Measurements from ENCODE around the gene TFCP2. TPM values are rescaled to one million over a fixed set of nuclear protein-coding genes. Genes with fewer than 3 reads are reported as not detected.
A peak's percentile ranks its signal among the peaks of the same experiment; 100 is the strongest.
"Not testable (repeated sequence)": the region's sequence is repeated elsewhere in the genome, so short reads cannot be mapped to it uniquely, and the experiment has no call there.

Gene TFCP2
- 11.3 and 12.1 TPM in 2 replicates for total RNA-seq (2014; rRNA removed; shearing (Covaris generic))
- 24.2 and 27.2 TPM in 2 replicates for polyA plus RNA-seq (2015; cell fraction: cytosol; rRNA removed)
- polyA plus RNA-seq (2015; cell fraction: nucleus; rRNA removed): 17.4 and 41.3 TPM in 2 replicates

GRCh38 chr12:51172515-51173431 is at the start of gene TFCP2:
Gene TFCP2 (minus strand): TSS chr12:51173135. CDS start chr12:51172422, 713 bp downstream.
- in situ Hi-C loops (cut with HindIII; ENCODE audit: low pct_unique_long_range_greater_than_20kb, low sequenced_read_pairs): no loop called here
- DNase-seq (ENCODE audit: low read depth, low spot score): peak; percentile 98

- in situ Hi-C loops (cut with HindIII; ENCODE audit: low pct_unique_long_range_greater_than_20kb, low sequenced_read_pairs): no loop called here
- no peak for DNase-seq (ENCODE audit: low read depth, low spot score)
These were observed 49.5 kb upstream of the TFCP2 start for GRCh38 chr12:51222461-51222860.

- in situ Hi-C loops (cut with HindIII; ENCODE audit: low pct_unique_long_range_greater_than_20kb, low sequenced_read_pairs); DNase-seq (ENCODE audit: low read depth, low spot score): not testable (repeated sequence)
These were observed 46.9 kb upstream of the TFCP2 start for GRCh38 chr12:51219857-51220256.

GRCh38 chr12:51219322-51219721 is 46.4 kb upstream of the TFCP2 start:
- in situ Hi-C loops (cut with HindIII; ENCODE audit: low pct_unique_long_range_greater_than_20kb, low sequenced_read_pairs): no loop called here
- no peak for DNase-seq (ENCODE audit: low read depth, low spot score)

GRCh38 chr12:51218607-51219161 is 45.7 kb upstream of the TFCP2 start:
- no peak for DNase-seq (ENCODE audit: low read depth, low spot score)
- in situ Hi-C loops (cut with HindIII; ENCODE audit: low pct_unique_long_range_greater_than_20kb, low sequenced_read_pairs): no loop called here

- DNase-seq (ENCODE audit: low read depth, low spot score): peak; percentile 82
- in situ Hi-C loops (cut with HindIII; ENCODE audit: low pct_unique_long_range_greater_than_20kb, low sequenced_read_pairs): no loop called here
These were observed 45.2 kb upstream of the TFCP2 start, which contains the start of gene POU6F1 for GRCh38 chr12:51217968-51218606. Gene POU6F1 (minus strand): TSS chr12:51218062. CDS start chr12:51206836, 11,226 bp downstream.

GRCh38 chr12:51217133-51217967 is 44.4 kb upstream of the TFCP2 start:
- in situ Hi-C loops (cut with HindIII; ENCODE audit: low pct_unique_long_range_greater_than_20kb, low sequenced_read_pairs): no loop called here
- no peak for DNase-seq (ENCODE audit: low read depth, low spot score)

GRCh38 chr12:51216642-51217041 is 43.7 kb upstream of the TFCP2 start:
- in situ Hi-C loops (cut with HindIII; ENCODE audit: low pct_unique_long_range_greater_than_20kb, low sequenced_read_pairs): no loop called here
- no peak for DNase-seq (ENCODE audit: low read depth, low spot score)

GRCh38 chr12:51214895-51215294 is 42.0 kb upstream of the TFCP2 start:
- no peak for DNase-seq (ENCODE audit: low read depth, low spot score)
- in situ Hi-C loops (cut with HindIII; ENCODE audit: low pct_unique_long_range_greater_than_20kb, low sequenced_read_pairs): no loop called here

GRCh38 chr12:51210690-51211395 is 37.9 kb upstream of the TFCP2 start:
- in situ Hi-C loops (cut with HindIII; ENCODE audit: low pct_unique_long_range_greater_than_20kb, low sequenced_read_pairs): no loop called here
- peak; percentile 85 for DNase-seq (ENCODE audit: low read depth, low spot score)

- DNase-seq (ENCODE audit: low read depth, low spot score): no peak
- in situ Hi-C loops (cut with HindIII; ENCODE audit: low pct_unique_long_range_greater_than_20kb, low sequenced_read_pairs): no loop called here
These were observed 36.3 kb upstream of the TFCP2 start for GRCh38 chr12:51209259-51209658.

GRCh38 chr12:51208016-51208660 is 35.2 kb upstream of the TFCP2 start:
- DNase-seq (ENCODE audit: low read depth, low spot score): no peak
- in situ Hi-C loops (cut with HindIII; ENCODE audit: low pct_unique_long_range_greater_than_20kb, low sequenced_read_pairs): no loop called here

- no peak for DNase-seq (ENCODE audit: low read depth, low spot score)
- in situ Hi-C loops (cut with HindIII; ENCODE audit: low pct_unique_long_range_greater_than_20kb, low sequenced_read_pairs): no loop called here
These were observed 32.4 kb upstream of the TFCP2 start for GRCh38 chr12:51205350-51205749.

GRCh38 chr12:51202718-51203117 is 29.8 kb upstream of the TFCP2 start:
- in situ Hi-C loops (cut with HindIII; ENCODE audit: low pct_unique_long_range_greater_than_20kb, low sequenced_read_pairs): no loop called here
- DNase-seq (ENCODE audit: low read depth, low spot score): no peak

- in situ Hi-C loops (cut with HindIII; ENCODE audit: low pct_unique_long_range_greater_than_20kb, low sequenced_read_pairs): no loop called here
- DNase-seq (ENCODE audit: low read depth, low spot score): no peak
These were observed 27.9 kb upstream of the TFCP2 start for GRCh38 chr12:51200806-51201205.

- in situ Hi-C loops (cut with HindIII; ENCODE audit: low pct_unique_long_range_greater_than_20kb, low sequenced_read_pairs): no loop called here
- DNase-seq (ENCODE audit: low read depth, low spot score): no peak
These were observed 27.2 kb upstream of the TFCP2 start for GRCh38 chr12:51200156-51200555.
